Measurements from ENCODE around the gene EPHA10. TPM values are rescaled to one million over a fixed set of nuclear protein-coding genes. Genes with fewer than 3 reads are reported as not detected.
A peak's percentile ranks its signal among the peaks of the same experiment; 100 is the strongest.

The EPHA10 gene
- polyA plus RNA-seq, 2 of the 4 experiments (the other 2 are of a cell fraction): 0.35 to 0.53 TPM

GRCh38 chr1:37755290-37755689, 9.6 kb downstream of the EPHA10 start:
- CTCF ChIA-PET: interaction anchor here (1.1 to 1.5 kb wide), 2 partner anchors 8 to 11 kb away, joined by 3 to 4 read pairs; no protein-coding TSS in a partner anchor
- FAIRE-seq: no peak

GRCh38 chr1:37753473-37754321, 11.2 kb downstream of the EPHA10 start:
- Histone ChIP-seq H3K4me1 (no peaks in the 10 kb centered on the region), H3K9me3 (no peaks in the 10 kb centered on the region), H3K27ac (no peak overlapping the region; a peak in 2 of 6 replicates), H3K4me2 (peak overlapping the region; percentile 71), H3K4me3 (peak overlapping the region; percentile 66; the same call in 2 of the 3 replicates)
- ChIA-PET CTCF (interaction anchor here (1.5 kb wide), 1 partner anchor 9 kb away, joined by 4 read pairs; no protein-coding TSS in a partner anchor), POLR2A (no interaction called here)
- ATAC-seq (no peak), FAIRE-seq (no peak), DNase-seq (ENCODE audit: low read depth in 1 of 2, low spot score in 1 of 2) (no peak)
- WGBS (ENCODE audit: missing lambda C conversion rate): 72% methylated on average over 24 of the region's 52 CpGs
- TF ChIP-seq ZC3H11A (IDR thresholded peaks at IDR 0.05) (no peak), JUNB (IDR thresholded peaks at IDR 0.05) (no peak), NFE2L2 (conservative IDR thresholded peaks at IDR 0.05; ENCODE audit: low read length) (no peak), ZNF302 (CRISPR knock-in tag; IDR thresholded peaks at IDR 0.05) (no peak), KDM5A (IDR thresholded peaks at IDR 0.05) (no peak), FOSB (CRISPR knock-in tag; IDR thresholded peaks at IDR 0.05) (no peak), HOXA7 (CRISPR knock-in tag; IDR thresholded peaks at IDR 0.05) (no peak), ESRRA (IDR thresholded peaks at IDR 0.05; ENCODE audit: borderline replicate concordance, low read length) (no peak), REST (IDR thresholded peaks at IDR 0.05) (no peak), RCOR1 (IDR thresholded peaks at IDR 0.05; ENCODE audit: low read depth, low read length) (no peak), HOXB5 (CRISPR knock-in tag; IDR thresholded peaks at IDR 0.05) (no peak), HES2 (IDR thresholded peaks at IDR 0.05) (no peak), PBX3 (IDR thresholded peaks at IDR 0.05) (no peak)

More at GRCh38 chr1:37755290-37755689, 9.6 kb downstream of the EPHA10 start:
- POLR2A ChIA-PET: no interaction called here
- no peak for ATAC-seq
- TF ChIP-seq HOXB5 (CRISPR knock-in tag; IDR thresholded peaks at IDR 0.05) (no peak), TP53 (CRISPR knock-in tag; IDR thresholded peaks at IDR 0.05) (no peak), JUN (IDR thresholded peaks at IDR 0.05) (no peak), HMGXB4 (CRISPR knock-in tag; IDR thresholded peaks at IDR 0.05; ENCODE audit: borderline replicate concordance) (no peak), RCOR1 (IDR thresholded peaks at IDR 0.05; ENCODE audit: low read depth, low read length) (no peak), MYC (IDR thresholded peaks at IDR 0.05; ENCODE audit: borderline replicate concordance, low read length) (no peak), HOXA7 (CRISPR knock-in tag; IDR thresholded peaks at IDR 0.05) (no peak), HEYL (CRISPR knock-in tag; IDR thresholded peaks at IDR 0.05) (no peak), RAD21 (conservative IDR thresholded peaks at IDR 0.05 in 1 of 2, IDR thresholded peaks at IDR 0.05 in 1 of 2) (no peak), REST (IDR thresholded peaks at IDR 0.05) (no peak), EP300 (IDR thresholded peaks at IDR 0.05) (no peak), ZFP36 (IDR thresholded peaks at IDR 0.05; ENCODE audit: borderline replicate concordance, partially characterized antibody) (no peak), JUNB (IDR thresholded peaks at IDR 0.05) (no peak)
- Histone ChIP-seq H3K27ac (no peak overlapping the region), H3K4me2 (no peak overlapping the region), H3K4me1 (no peaks in the 10 kb centered on the region), H3K9me3 (no peaks in the 10 kb centered on the region), H3K4me3 (no peak overlapping the region)
- no peak for DNase-seq (ENCODE audit: low read depth in 1 of 2, low spot score in 1 of 2)
- WGBS (ENCODE audit: missing lambda C conversion rate): 83% methylated on average over 1 of the region's 1 CpG
